OCI-LY7 (cell line): ENCODE data around the gene LRBA.

Experiments used
- CTCF ChIP-seq: fragments of 200-600 bp; sonication (generic); conservative IDR thresholded peaks from 2 replicates; pipeline ENCODE4 v1.5.1; 2014; ENCODE audit warnings: mild to moderate bottlenecking, antibody characterized with exemption, low read length, moderate library complexity, mixed read lengths
- EZH2phosphoT487 ChIP-seq: fragments of 200-600 bp; sonication (generic); IDR thresholded peaks from 2 replicates; pipeline ENCODE4 v1.6.1; 2018; ENCODE audit warnings: low read depth, borderline replicate concordance, mild to moderate bottlenecking, mixed run types, antibody characterized with exemption, low read length, moderate library complexity, mixed read lengths

- TF ChIP-seq CTCF (no peak), EZH2phosphoT487 (no peak)
Observed at GRCh38 chr4:150717952-150718351, 297.1 kb downstream of the LRBA start.
